Measurements from ENCODE around the gene IFI35.

DNA sequence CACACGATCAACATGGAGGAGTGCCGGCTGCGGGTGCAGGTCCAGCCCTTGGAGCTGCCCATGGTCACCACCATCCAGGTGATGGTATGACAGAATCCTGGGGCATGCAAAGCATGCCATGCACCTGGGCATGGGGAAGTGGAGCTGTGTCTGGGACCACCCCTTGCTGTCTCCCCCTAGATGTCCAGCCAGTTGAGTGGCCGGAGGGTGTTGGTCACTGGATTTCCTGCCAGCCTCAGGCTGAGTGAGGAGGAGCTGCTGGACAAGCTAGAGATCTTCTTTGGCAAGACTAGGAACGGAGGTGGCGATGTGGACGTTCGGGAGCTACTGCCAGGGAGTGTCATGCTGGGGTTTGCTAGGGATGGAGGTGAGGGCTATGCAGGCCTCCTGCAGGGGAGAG is 6.7 kb downstream of the IFI35 start:
- TF ChIP-seq CTCF (conservative IDR thresholded peaks at IDR 0.05): no peak
- TF ChIP-seq EZH2 (IDR thresholded peaks at IDR 0.05; ENCODE audit: low read depth): no peak

Data from PC-9 (cell line).